A673 (cell line): ENCODE results near the gene RBFOX1. TPM values are rescaled to one million over a fixed set of nuclear protein-coding genes. Genes with fewer than 3 reads are reported as not detected.

Source experiments
- BruUV-seq: library from RNA; stranded (reverse); fragments of 400-500 nt; replicated peaks from 2 replicates; lab custom pipeline; 2021; lab: Mats Ljungman, UMichigan
- CTCF ChIA-PET: fragments of 300-600 bp; sonication (Branson Sonifier 250); formaldehyde crosslinking; loops from one replicate; lab custom pipeline; 2022; ENCODE audit warnings: antibody characterized with exemption; lab: Charles Lee
- POLR2A ChIA-PET: fragments of 300-600 bp; sonication (Branson Sonifier 250); formaldehyde crosslinking; loops from one replicate; lab custom pipeline; 2022; ENCODE audit warnings: antibody characterized with exemption; ENCODE audit not compliant: low non-redundant PET; lab: Charles Lee
- DNase-seq: peaks from one replicate; pipeline ENCODE4 v3.0.0-alpha.2; 2015; ENCODE audit warnings: low spot score
- H3K27ac ChIP-seq: fragments of 200-600 bp; sonication (generic); 2 replicates; pipeline ENCODE4 v1.5.1; 2016; ENCODE audit warnings: mixed run types, low read depth, mild to moderate bottlenecking, mixed read lengths, antibody characterized with exemption, low read length; ENCODE audit not compliant: poor library complexity, severe bottlenecking
- H3K27me3 ChIP-seq: fragments of 200-600 bp; sonication (generic); replicated peaks from 2 replicates; pipeline ENCODE4 v1.6.1; 2017; ENCODE audit warnings: mixed run types, low read depth, mild to moderate bottlenecking, mixed read lengths, antibody characterized with exemption, low read length; ENCODE audit not compliant: insufficient read depth, poor library complexity
- H3K36me3 ChIP-seq: fragments of 200-600 bp; sonication (generic); 2 replicates; pipeline ENCODE4 v1.6.1; 2016; ENCODE audit warnings: mixed run types, mild to moderate bottlenecking, mixed read lengths, antibody characterized with exemption, low read length; ENCODE audit not compliant: insufficient read depth, poor library complexity, severe bottlenecking
- H3K4me1 ChIP-seq: fragments of 200-600 bp; sonication (generic); 2 replicates; pipeline ENCODE4 v1.6.1; 2017; ENCODE audit warnings: mixed run types, mild to moderate bottlenecking, mixed read lengths, antibody characterized with exemption, low read length; ENCODE audit not compliant: insufficient read depth, poor library complexity, severe bottlenecking
- H3K4me3 ChIP-seq: fragments of 200-600 bp; sonication (generic); 2 replicates; pipeline ENCODE4 v1.5.1; 2016; ENCODE audit warnings: low read depth, mixed run types, mild to moderate bottlenecking, mixed read lengths, low read length; ENCODE audit not compliant: poor library complexity, severe bottlenecking
- H3K9me3 ChIP-seq: fragments of 200-600 bp; sonication (generic); 2 replicates; pipeline ENCODE4 v1.6.1; 2016; ENCODE audit warnings: mixed run types, low read depth, mild to moderate bottlenecking, mixed read lengths, antibody characterized with exemption, low read length; ENCODE audit not compliant: poor library complexity, severe bottlenecking
- CTCF ChIP-seq: fragments of 300-800, 200-600 bp; sonication (generic); conservative IDR thresholded peaks from 2 replicates; pipeline ENCODE4 v1.5.1; 2017; ENCODE audit warnings: low read depth, mild to moderate bottlenecking, antibody characterized with exemption, low read length, moderate library complexity, mixed read lengths
- EZH2 ChIP-seq: fragments of 200-600 bp; sonication (generic); IDR thresholded peaks from 2 replicates; pipeline ENCODE4 v1.6.1; 2017; ENCODE audit warnings: borderline replicate concordance, low read depth, mild to moderate bottlenecking, mixed read lengths, antibody characterized with exemption, low read length; ENCODE audit not compliant: poor library complexity, severe bottlenecking
- intact Hi-C: fragments of 100-400 bp; cut with micrococcal nuclease; formaldehyde crosslinking; loops from one replicate; pipeline ENCODE4 v1.10.0; 2022; ENCODE audit not compliant: unreplicated experiment
- total RNA-seq: library from RNA; stranded (reverse); gene quantifications from 2 replicates; pipeline ENCODE4 v1.2.3, GENCODE V29; 2021

The RBFOX1 gene
- total RNA-seq, 1 experiment from 2014 or later = 1.8 TPM

- Histone ChIP-seq H3K27ac (no peak overlapping the region), H3K4me1 (no peaks in the 10 kb centered on the region), H3K4me3 (no peak overlapping the region), H3K9me3 (no peaks in the 10 kb centered on the region), H3K27me3 (no peaks in the 10 kb centered on the region), H3K36me3 (no peaks in the 10 kb centered on the region)
- TF ChIP-seq CTCF = no peak
- no peak for TF ChIP-seq EZH2
- ChIA-PET POLR2A (no interaction called here), CTCF (no interaction called here)
- no TSS peak for BruUV-seq
- intact Hi-C loops = no loop called here
- no peak for DNase-seq
These were observed 343.0 kb downstream of the RBFOX1 start for GRCh38 chr16:7675628-7676027.

DNA sequence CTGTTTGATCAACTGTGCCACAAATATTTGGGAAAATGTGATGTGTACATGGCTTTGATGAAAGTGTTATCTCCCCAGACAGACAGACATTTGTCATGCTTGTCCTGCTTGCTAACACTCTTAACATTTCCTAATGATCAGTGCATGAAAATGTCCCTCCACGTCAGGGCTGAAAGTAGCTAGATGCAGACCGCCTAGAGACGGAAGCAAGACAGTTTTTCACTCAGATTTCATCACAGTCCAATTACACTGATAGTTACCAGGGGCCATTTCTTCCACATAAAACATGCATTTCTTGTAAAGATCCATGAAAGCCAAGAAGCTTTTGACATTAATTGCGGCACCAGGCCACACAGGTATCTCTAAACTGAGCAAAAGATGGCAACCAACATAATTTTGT is 347.7 kb downstream of the RBFOX1 start:
- H3K27me3 ChIP-seq = no peaks in the 10 kb centered on the region
- BruUV-seq = no TSS peak
- ChIA-PET POLR2A (no interaction called here), CTCF (no interaction called here)
- no peak for DNase-seq
- H3K36me3 ChIP-seq = no peaks in the 10 kb centered on the region
- no peaks in the 10 kb centered on the region for H3K4me1 ChIP-seq
- TF ChIP-seq CTCF (no peak), EZH2 (no peak)
- no peaks in the 10 kb centered on the region for H3K9me3 ChIP-seq
- no peak overlapping the region for H3K4me3 ChIP-seq
- intact Hi-C loops = no loop called here
- no peak overlapping the region for H3K27ac ChIP-seq

- H3K4me1 ChIP-seq = no peaks in the 10 kb centered on the region
- intact Hi-C loops = no loop called here
- no peak overlapping the region for H3K27ac ChIP-seq
- no peak for TF ChIP-seq EZH2
- no TSS peak for BruUV-seq
- H3K4me3 ChIP-seq = no peak overlapping the region
- CTCF ChIA-PET = no interaction called here
- DNase-seq = no peak
- H3K36me3 ChIP-seq = no peaks in the 10 kb centered on the region
- no peaks in the 10 kb centered on the region for H3K27me3 ChIP-seq
- H3K9me3 ChIP-seq = no peaks in the 10 kb centered on the region
- POLR2A ChIA-PET = no interaction called here
These were observed 356.2 kb downstream of the RBFOX1 start for GRCh38 chr16:7688811-7689210.

DNA sequence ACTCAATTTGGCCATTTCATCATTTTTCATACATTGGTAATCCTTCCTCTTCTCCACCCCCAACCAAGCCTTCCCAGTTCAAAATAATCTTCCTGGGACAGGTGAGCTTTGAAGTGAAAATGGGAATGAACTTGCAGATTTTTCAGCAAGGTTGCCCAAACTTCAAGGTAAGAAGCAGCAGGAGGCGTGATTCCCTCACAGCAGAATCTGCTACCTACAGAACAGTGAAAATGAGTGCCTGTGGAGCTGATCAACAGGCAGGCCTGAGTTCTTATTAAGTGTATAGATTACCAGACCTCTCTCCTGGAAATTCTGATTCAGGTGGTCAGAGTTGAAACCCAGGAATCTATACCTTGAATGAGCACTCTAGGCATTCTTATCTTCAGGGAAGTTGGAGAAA is 356.6 kb downstream of the RBFOX1 start:
- CTCF ChIA-PET = no interaction called here
- no TSS peak for BruUV-seq
- no peak overlapping the region for H3K27ac ChIP-seq

More for the DNA sequence above, 356.6 kb downstream of the RBFOX1 start:
- H3K9me3 ChIP-seq = no peaks in the 10 kb centered on the region
- POLR2A ChIA-PET = no interaction called here
- no peaks in the 10 kb centered on the region for H3K36me3 ChIP-seq
- intact Hi-C loops = no loop called here
- TF ChIP-seq EZH2 (no peak), CTCF (no peak)
- no peaks in the 10 kb centered on the region for H3K27me3 ChIP-seq
- H3K4me1 ChIP-seq = no peaks in the 10 kb centered on the region
- no peak for DNase-seq
- H3K4me3 ChIP-seq = no peak overlapping the region
